SK-N-SH (cell line): ENCODE results near the gene ZBTB6.

Experiments used
- CHD2 ChIP-seq: fragments of 150-350 bp; IDR thresholded peaks from 2 replicates; pipeline ENCODE4 v1.6.1; 2018; ENCODE audit warnings: low read length; ENCODE audit not compliant: partially characterized antibody
- EP300 ChIP-seq, 2 experiments: IDR thresholded peaks; 2 replicates each; pipeline versions ENCODE4 v1.4.0 to v1.6.1; 2012; ENCODE audit warnings: borderline replicate concordance in 1 of 2, low read depth in 1 of 2, low read length in 1 of 2
- FOXJ3 ChIP-seq: sonication (generic); formaldehyde crosslinking; IDR thresholded peaks from 2 replicates; pipeline ENCODE4 v1.5.1; 2020; ENCODE audit warnings: mild to moderate bottlenecking, missing genetic modification reagents
- GABPA ChIP-seq: IDR thresholded peaks from 2 replicates; pipeline ENCODE4 v1.4.0; 2012; ENCODE audit warnings: low read depth, mild to moderate bottlenecking
- JUND ChIP-seq: IDR thresholded peaks from 2 replicates; pipeline ENCODE4 v1.4.0; 2012
- POLR2AphosphoS5 ChIP-seq: IDR thresholded peaks from 2 replicates; pipeline ENCODE4 v1.6.1; 2012; ENCODE audit warnings: low read depth, low read length
- RCOR1 ChIP-seq: fragments of 150-350 bp; IDR thresholded peaks from 2 replicates; pipeline ENCODE4 v1.6.1; 2017; ENCODE audit warnings: antibody characterized with exemption, low read length
- RFX5 ChIP-seq: IDR thresholded peaks from 2 replicates; pipeline ENCODE4 v1.6.1; 2012; ENCODE audit warnings: mild to moderate bottlenecking, improper control_type of control experiment, low read length
- TAF1 ChIP-seq: IDR thresholded peaks from 2 replicates; pipeline ENCODE4 v1.6.1; 2012; ENCODE audit warnings: low read depth, mild to moderate bottlenecking, low read length, moderate library complexity, borderline replicate concordance
- YY1 ChIP-seq: IDR thresholded peaks from 2 replicates; pipeline ENCODE4 v1.4.0; 2012; ENCODE audit warnings: low read depth, mild to moderate bottlenecking
- TF ChIP-seq, protein P1 (sequence below): fragments of 200-600 bp; sonication (generic); IDR thresholded peaks from 2 replicates; pipeline ENCODE4 v1.6.1; 2017; ENCODE audit warnings: antibody characterized with exemption, mild to moderate bottlenecking, moderate library complexity
- TF ChIP-seq, protein P2 (sequence below): IDR thresholded peaks from 2 replicates; pipeline ENCODE4 v1.4.0; 2012; ENCODE audit warnings: low read depth
- TF ChIP-seq, protein P3 (sequence below): IDR thresholded peaks from 2 replicates; pipeline ENCODE4 v1.6.1; 2012; ENCODE audit warnings: mild to moderate bottlenecking, low read depth, low read length, moderate library complexity

DNA sequence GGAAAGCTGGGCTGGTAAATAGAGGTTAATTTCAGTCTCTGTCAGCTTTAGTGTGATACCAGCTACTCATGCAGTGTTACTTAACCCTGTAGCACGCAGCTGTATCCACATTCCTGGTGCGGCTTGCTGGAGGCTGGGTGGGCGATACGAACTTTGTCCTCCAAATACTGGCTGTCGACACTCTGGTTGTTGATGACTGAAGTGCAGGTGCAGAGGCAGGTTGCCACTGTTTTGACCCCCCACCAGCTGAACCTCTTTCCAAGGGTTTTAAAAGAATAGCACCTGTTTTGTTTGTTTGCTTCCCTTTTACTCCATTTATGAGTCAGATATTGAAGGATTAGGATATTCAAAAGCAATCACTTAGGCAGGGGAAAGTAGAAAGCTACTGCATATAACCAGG, 23.3 kb upstream of the ZBTB6 start:
- no peak for TF ChIP-seq FOXJ3 (CRISPR knock-in tag)
- no peak for TF ChIP-seq GABPA
- TF ChIP-seq, protein P1, sequence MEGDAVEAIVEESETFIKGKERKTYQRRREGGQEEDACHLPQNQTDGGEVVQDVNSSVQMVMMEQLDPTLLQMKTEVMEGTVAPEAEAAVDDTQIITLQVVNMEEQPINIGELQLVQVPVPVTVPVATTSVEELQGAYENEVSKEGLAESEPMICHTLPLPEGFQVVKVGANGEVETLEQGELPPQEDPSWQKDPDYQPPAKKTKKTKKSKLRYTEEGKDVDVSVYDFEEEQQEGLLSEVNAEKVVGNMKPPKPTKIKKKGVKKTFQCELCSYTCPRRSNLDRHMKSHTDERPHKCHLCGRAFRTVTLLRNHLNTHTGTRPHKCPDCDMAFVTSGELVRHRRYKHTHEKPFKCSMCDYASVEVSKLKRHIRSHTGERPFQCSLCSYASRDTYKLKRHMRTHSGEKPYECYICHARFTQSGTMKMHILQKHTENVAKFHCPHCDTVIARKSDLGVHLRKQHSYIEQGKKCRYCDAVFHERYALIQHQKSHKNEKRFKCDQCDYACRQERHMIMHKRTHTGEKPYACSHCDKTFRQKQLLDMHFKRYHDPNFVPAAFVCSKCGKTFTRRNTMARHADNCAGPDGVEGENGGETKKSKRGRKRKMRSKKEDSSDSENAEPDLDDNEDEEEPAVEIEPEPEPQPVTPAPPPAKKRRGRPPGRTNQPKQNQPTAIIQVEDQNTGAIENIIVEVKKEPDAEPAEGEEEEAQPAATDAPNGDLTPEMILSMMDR = no peak
- TF ChIP-seq CHD2 = no peak
- TF ChIP-seq, protein P2, sequence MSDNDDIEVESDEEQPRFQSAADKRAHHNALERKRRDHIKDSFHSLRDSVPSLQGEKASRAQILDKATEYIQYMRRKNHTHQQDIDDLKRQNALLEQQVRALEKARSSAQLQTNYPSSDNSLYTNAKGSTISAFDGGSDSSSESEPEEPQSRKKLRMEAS = no peak
- no peak for TF ChIP-seq RCOR1
- TF ChIP-seq EP300 (IDR thresholded peaks at IDR 0.05; ENCODE audit: borderline replicate concordance in 1 of 2, low read depth in 1 of 2, low read length in 1 of 2) = no peak
- TF ChIP-seq TAF1 = no peak
- TF ChIP-seq RFX5 = no peak
- TF ChIP-seq JUND = no peak
- TF ChIP-seq, protein P3, sequence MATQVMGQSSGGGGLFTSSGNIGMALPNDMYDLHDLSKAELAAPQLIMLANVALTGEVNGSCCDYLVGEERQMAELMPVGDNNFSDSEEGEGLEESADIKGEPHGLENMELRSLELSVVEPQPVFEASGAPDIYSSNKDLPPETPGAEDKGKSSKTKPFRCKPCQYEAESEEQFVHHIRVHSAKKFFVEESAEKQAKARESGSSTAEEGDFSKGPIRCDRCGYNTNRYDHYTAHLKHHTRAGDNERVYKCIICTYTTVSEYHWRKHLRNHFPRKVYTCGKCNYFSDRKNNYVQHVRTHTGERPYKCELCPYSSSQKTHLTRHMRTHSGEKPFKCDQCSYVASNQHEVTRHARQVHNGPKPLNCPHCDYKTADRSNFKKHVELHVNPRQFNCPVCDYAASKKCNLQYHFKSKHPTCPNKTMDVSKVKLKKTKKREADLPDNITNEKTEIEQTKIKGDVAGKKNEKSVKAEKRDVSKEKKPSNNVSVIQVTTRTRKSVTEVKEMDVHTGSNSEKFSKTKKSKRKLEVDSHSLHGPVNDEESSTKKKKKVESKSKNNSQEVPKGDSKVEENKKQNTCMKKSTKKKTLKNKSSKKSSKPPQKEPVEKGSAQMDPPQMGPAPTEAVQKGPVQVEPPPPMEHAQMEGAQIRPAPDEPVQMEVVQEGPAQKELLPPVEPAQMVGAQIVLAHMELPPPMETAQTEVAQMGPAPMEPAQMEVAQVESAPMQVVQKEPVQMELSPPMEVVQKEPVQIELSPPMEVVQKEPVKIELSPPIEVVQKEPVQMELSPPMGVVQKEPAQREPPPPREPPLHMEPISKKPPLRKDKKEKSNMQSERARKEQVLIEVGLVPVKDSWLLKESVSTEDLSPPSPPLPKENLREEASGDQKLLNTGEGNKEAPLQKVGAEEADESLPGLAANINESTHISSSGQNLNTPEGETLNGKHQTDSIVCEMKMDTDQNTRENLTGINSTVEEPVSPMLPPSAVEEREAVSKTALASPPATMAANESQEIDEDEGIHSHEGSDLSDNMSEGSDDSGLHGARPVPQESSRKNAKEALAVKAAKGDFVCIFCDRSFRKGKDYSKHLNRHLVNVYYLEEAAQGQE = no peak
- no peak for TF ChIP-seq YY1
- no peak for TF ChIP-seq POLR2AphosphoS5
